Stomach (tissue), 4 donors: ENCODE measurements around the gene DRG2.

Source experiments
- EP300 ChIP-seq: sonication (generic); formaldehyde crosslinking; IDR thresholded peaks from one replicate; pipeline ENCODE4 v1.6.1; 2017; ENCODE audit warnings: antibody characterized with exemption
- POLR2AphosphoS5 ChIP-seq, 3 donors: sonication (generic); formaldehyde crosslinking; IDR thresholded peaks; one replicate each; pipeline ENCODE4 v1.6.1; 2016; ENCODE audit warnings: antibody characterized with exemption in 3 of 3
- TF ChIP-seq, protein P1 (sequence below), 7 experiments: fragments of 450-650 bp in 4 of 7; fragments of 200-600 bp in 3 of 7; sonication (generic) in 3 of 7; IDR thresholded peaks; one replicate each; pipeline ENCODE4 v1.5.1; 2016 to 2019; ENCODE audit warnings: antibody characterized with exemption in 7 of 7, control low read depth in 2 of 7, mild to moderate bottlenecking in 1 of 7

- TF ChIP-seq, protein P1, sequence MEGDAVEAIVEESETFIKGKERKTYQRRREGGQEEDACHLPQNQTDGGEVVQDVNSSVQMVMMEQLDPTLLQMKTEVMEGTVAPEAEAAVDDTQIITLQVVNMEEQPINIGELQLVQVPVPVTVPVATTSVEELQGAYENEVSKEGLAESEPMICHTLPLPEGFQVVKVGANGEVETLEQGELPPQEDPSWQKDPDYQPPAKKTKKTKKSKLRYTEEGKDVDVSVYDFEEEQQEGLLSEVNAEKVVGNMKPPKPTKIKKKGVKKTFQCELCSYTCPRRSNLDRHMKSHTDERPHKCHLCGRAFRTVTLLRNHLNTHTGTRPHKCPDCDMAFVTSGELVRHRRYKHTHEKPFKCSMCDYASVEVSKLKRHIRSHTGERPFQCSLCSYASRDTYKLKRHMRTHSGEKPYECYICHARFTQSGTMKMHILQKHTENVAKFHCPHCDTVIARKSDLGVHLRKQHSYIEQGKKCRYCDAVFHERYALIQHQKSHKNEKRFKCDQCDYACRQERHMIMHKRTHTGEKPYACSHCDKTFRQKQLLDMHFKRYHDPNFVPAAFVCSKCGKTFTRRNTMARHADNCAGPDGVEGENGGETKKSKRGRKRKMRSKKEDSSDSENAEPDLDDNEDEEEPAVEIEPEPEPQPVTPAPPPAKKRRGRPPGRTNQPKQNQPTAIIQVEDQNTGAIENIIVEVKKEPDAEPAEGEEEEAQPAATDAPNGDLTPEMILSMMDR (IDR thresholded peaks at IDR 0.05) = no peak
- no peak for TF ChIP-seq POLR2AphosphoS5 (IDR thresholded peaks at IDR 0.05)
- TF ChIP-seq EP300 = no peak
Observed at GRCh38 chr17:18144261-18144660, 56.5 kb downstream of the DRG2 start.
